BE2C (cell line): ENCODE measurements around the gene SLX4.

Source experiments
- DNase-seq: peaks from one replicate; pipeline ENCODE4 v3.0.0-alpha.2; 2020
- H3K27me3 ChIP-seq: fragments of 250-450 bp; sonication (Bioruptor Pico); 2 replicates; pipeline ENCODE4 v1.5.1; 2020; ENCODE audit warnings: mild to moderate bottlenecking
- H3K36me3 ChIP-seq: fragments of 250-450 bp; sonication (Bioruptor Pico); 2 replicates; pipeline ENCODE4 v1.5.1; 2020; ENCODE audit warnings: mild to moderate bottlenecking
- H3K4me1 ChIP-seq: fragments of 250-450 bp; sonication (Bioruptor Pico); 2 replicates; pipeline ENCODE4 v1.5.1; 2020
- H3K4me3 ChIP-seq: 2 replicates; pipeline ENCODE4 v1.5.1; 2011; ENCODE audit warnings: low read depth, low read length
- H3K9me3 ChIP-seq: fragments of 250-450 bp; sonication (Bioruptor Pico); 2 replicates; pipeline ENCODE4 v1.5.1; 2020
- TF ChIP-seq, protein P1 (sequence below): IDR thresholded peaks from 2 replicates; pipeline ENCODE4 v1.5.1; 2012; ENCODE audit warnings: mild to moderate bottlenecking, low read depth, low read length

Gene SLX4

DNA sequence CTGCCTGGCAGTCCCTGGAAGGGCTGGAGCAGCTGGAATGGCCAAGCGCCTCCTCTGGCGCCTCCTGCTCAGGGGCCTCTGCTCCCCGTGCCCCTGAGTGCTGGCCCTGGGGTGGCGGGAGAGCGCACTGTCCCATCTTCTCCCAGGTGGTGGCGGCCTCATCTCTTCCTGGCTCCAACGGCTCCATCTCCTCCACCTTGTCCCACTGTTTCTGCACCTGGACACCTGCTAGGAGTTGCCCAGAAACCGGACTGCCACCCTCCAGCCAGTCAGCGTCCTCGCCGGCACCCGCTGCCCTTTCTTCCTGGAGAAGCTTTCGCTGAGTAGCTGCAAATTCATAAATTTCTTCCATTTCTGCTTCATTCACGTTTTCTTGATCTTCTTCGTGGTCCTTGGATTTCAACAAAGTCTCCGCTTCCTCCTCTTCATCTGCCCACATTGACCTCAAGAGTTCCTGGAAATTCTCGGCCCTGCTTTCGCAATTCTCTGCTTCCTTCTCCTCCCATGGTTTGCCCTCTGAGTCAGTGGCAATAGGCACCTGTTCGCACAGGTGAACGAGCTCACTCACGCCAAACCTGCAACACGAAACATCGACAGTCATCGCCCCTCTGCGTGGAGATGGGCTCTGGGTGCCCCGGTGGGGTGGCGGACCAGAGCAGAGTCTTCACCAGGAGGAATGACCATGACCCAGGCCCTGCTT is 20.5 kb downstream of the SLX4 start:
- TF ChIP-seq, protein P1, sequence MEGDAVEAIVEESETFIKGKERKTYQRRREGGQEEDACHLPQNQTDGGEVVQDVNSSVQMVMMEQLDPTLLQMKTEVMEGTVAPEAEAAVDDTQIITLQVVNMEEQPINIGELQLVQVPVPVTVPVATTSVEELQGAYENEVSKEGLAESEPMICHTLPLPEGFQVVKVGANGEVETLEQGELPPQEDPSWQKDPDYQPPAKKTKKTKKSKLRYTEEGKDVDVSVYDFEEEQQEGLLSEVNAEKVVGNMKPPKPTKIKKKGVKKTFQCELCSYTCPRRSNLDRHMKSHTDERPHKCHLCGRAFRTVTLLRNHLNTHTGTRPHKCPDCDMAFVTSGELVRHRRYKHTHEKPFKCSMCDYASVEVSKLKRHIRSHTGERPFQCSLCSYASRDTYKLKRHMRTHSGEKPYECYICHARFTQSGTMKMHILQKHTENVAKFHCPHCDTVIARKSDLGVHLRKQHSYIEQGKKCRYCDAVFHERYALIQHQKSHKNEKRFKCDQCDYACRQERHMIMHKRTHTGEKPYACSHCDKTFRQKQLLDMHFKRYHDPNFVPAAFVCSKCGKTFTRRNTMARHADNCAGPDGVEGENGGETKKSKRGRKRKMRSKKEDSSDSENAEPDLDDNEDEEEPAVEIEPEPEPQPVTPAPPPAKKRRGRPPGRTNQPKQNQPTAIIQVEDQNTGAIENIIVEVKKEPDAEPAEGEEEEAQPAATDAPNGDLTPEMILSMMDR: no peak
- Histone ChIP-seq H3K9me3 (no peaks in the 10 kb centered on the region), H3K27me3 (no peaks in the 10 kb centered on the region), H3K36me3 (no peaks in the 10 kb centered on the region), H3K4me1 (no peaks in the 10 kb centered on the region), H3K4me3 (no peak overlapping the region)
- no peak for DNase-seq

- Histone ChIP-seq H3K27me3 (no peaks in the 10 kb centered on the region), H3K4me1 (no peaks in the 10 kb centered on the region), H3K9me3 (no peaks in the 10 kb centered on the region), H3K36me3 (no peaks in the 10 kb centered on the region), H3K4me3 (no peak overlapping the region)
- no peak for DNase-seq
- TF ChIP-seq, protein P1: no peak
These were observed 21.3 kb downstream of the SLX4 start for GRCh38 chr16:3589991-3590701.

- no peak for DNase-seq
- no peak overlapping the region for H3K4me3 ChIP-seq
- no peaks in the 10 kb centered on the region for H3K27me3 ChIP-seq
- H3K9me3 ChIP-seq: no peaks in the 10 kb centered on the region
- no peaks in the 10 kb centered on the region for H3K36me3 ChIP-seq
- TF ChIP-seq, protein P1: no peak
- no peaks in the 10 kb centered on the region for H3K4me1 ChIP-seq
These were observed 21.9 kb downstream of the SLX4 start for GRCh38 chr16:3589441-3589921.

DNA sequence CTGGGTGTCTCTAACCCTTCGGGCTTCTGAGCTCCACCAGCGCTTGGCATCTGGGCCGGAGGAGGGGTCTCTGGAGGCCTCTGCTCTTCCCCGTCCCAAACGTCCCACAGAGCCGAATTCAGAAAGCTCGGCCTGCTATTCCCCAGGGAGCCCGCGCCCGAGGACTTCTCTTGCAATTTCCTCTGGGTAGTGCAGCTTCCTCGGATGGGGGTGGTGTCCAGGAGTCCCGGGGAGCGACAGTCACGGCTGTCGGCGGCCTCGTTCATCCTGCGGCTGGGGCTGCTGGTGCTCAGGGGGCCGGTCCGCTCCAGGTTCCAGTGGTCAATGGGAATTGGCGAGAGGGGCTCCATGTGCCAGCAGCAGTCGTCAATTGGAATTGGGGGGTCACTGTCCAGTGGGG is 22.4 kb downstream of the SLX4 start:
- Histone ChIP-seq H3K36me3 (no peaks in the 10 kb centered on the region), H3K4me1 (no peaks in the 10 kb centered on the region), H3K9me3 (no peaks in the 10 kb centered on the region), H3K27me3 (no peaks in the 10 kb centered on the region), H3K4me3 (no peak overlapping the region)
- TF ChIP-seq, protein P1: no peak
- no peak for DNase-seq

- DNase-seq: no peak
- no peak overlapping the region for H3K4me3 ChIP-seq
- TF ChIP-seq, protein P1: no peak
- peaks cover 7% of the 10 kb centered on the region for H3K36me3 ChIP-seq
- H3K4me1 ChIP-seq: no peaks in the 10 kb centered on the region
- H3K9me3 ChIP-seq: no peaks in the 10 kb centered on the region
- H3K27me3 ChIP-seq: no peaks in the 10 kb centered on the region
These were observed 23.8 kb downstream of the SLX4 start for GRCh38 chr16:3587547-3588110.

DNA sequence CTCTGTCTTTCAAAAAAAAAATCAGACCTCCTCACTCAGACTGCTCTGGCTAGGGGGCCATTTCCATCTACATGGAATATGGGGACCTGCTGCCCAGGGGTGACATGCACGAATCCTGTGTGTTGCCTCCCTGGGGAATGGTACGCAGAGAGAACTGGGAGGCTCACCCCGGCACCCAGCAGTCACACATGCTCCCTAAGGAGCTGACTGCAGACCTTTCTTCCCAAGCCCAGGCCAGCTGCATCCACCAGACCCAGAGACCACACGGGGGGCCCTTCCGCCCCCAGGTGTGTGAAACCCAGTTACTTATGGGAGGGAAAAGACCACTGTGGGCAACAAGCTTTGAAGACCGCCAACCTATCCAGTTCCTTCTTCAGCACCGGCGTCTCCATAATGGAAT is 27.0 kb downstream of the SLX4 start:
- Histone ChIP-seq H3K36me3 (peaks cover 7% of the 10 kb centered on the region), H3K9me3 (no peaks in the 10 kb centered on the region), H3K27me3 (no peaks in the 10 kb centered on the region), H3K4me1 (no peaks in the 10 kb centered on the region), H3K4me3 (no peak overlapping the region)
- TF ChIP-seq, protein P1: no peak
- DNase-seq: no peak
